Sigmoid colon (tissue), 4 donors: Measurements from ENCODE around the gene NT5E.

Source experiments
- EP300 ChIP-seq, 4 donors: sonication (generic); formaldehyde crosslinking; IDR thresholded peaks; one replicate each; pipeline ENCODE4 v1.6.1; 2017; ENCODE audit warnings: antibody characterized with exemption in 4 of 4
- POLR2A ChIP-seq, 2 donors: fragments of 450-650 bp; IDR thresholded peaks; one replicate each; pipeline ENCODE4 v1.6.1; 2016; ENCODE audit warnings: antibody characterized with exemption in 2 of 2, mild to moderate bottlenecking in 2 of 2, moderate library complexity in 2 of 2
- POLR2AphosphoS5 ChIP-seq, 4 donors: sonication (generic); formaldehyde crosslinking; IDR thresholded peaks; one replicate each; pipeline ENCODE4 v1.6.1; 2017; ENCODE audit warnings: antibody characterized with exemption in 4 of 4
- TF ChIP-seq, protein P1 (sequence below), 4 experiments: fragments of 450-650 bp in 3 of 4; fragments of 200-600 bp in 1 of 4; IDR thresholded peaks; one replicate each; pipeline ENCODE4 v1.5.1; 2016 to 2019; ENCODE audit warnings: antibody characterized with exemption in 4 of 4, mild to moderate bottlenecking in 3 of 4, moderate library complexity in 2 of 4

DNA sequence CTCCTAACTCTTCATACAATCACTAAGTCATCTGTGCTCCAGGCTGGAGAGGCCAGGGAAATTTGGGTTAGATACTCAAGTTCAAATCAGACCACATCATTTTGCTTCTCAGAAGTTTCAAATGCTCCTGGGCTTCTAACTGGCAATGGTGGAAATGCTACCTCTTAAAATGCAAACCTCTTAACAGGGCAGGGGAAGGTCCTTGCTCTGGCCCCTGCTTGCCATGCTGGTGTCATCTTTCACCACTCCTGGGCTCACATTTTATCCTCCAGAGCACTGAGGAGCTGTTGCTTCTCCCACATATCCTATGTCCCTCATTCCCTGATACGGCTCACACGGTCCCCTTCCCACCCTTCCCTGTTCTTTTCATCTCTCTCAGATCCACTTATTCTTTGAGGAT, 41.8 kb upstream of the NT5E start:
- TF ChIP-seq POLR2A (IDR thresholded peaks at IDR 0.05) (no peak), EP300 (IDR thresholded peaks at IDR 0.05) (no peak), POLR2AphosphoS5 (IDR thresholded peaks at IDR 0.05) (no peak)
- TF ChIP-seq, protein P1, sequence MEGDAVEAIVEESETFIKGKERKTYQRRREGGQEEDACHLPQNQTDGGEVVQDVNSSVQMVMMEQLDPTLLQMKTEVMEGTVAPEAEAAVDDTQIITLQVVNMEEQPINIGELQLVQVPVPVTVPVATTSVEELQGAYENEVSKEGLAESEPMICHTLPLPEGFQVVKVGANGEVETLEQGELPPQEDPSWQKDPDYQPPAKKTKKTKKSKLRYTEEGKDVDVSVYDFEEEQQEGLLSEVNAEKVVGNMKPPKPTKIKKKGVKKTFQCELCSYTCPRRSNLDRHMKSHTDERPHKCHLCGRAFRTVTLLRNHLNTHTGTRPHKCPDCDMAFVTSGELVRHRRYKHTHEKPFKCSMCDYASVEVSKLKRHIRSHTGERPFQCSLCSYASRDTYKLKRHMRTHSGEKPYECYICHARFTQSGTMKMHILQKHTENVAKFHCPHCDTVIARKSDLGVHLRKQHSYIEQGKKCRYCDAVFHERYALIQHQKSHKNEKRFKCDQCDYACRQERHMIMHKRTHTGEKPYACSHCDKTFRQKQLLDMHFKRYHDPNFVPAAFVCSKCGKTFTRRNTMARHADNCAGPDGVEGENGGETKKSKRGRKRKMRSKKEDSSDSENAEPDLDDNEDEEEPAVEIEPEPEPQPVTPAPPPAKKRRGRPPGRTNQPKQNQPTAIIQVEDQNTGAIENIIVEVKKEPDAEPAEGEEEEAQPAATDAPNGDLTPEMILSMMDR (IDR thresholded peaks at IDR 0.05), result no peak
